ENCODE data around the gene NDUFB8. TPM values are rescaled to one million over a fixed set of nuclear protein-coding genes. Genes with fewer than 3 reads are reported as not detected.

NDUFB8 gene
- total RNA-seq, 1 experiment from 2014 or later = 399 TPM

DNA sequence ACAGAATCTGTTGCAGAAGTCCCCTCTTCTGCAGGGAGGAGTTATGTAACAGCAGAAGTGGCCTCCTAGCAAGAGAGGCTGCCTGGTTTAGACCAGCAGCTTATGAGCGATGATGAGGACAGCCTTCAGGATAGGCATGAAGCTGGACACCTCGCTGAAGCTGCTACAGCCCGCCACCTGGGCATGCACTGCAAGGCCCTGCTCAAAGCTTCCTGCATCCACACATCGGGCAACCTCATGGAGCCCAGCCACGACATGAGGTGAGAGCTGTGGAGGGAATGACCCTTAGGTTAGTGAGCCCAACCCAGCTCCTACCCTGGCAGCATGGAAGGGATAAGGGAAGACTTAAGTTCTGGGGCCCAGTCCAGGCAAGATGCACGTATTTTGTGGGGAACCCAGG is 42.1 kb downstream of the NDUFB8 start:
- Histone ChIP-seq H3K79me2 (ENCODE audit: low read length) (no peaks in the 10 kb centered on the region), H3K4me1 (ENCODE audit: insufficient read depth, low read length) (no peaks in the 10 kb centered on the region), H3K27me3 (ENCODE audit: low read length) (no peaks in the 10 kb centered on the region), H2AFZ (ENCODE audit: low read length) (no peak overlapping the region), H3K9ac (ENCODE audit: low read length) (no peak overlapping the region), H4K20me1 (ENCODE audit: low read length) (no peaks in the 10 kb centered on the region), H3K4me3 (ENCODE audit: low read length) (no peak overlapping the region), H3K9me3 (ENCODE audit: low read length) (no peaks in the 10 kb centered on the region), H3F3A (ENCODE audit: low read length, unreplicated experiment) (no peaks in the 10 kb centered on the region), H3K4me2 (ENCODE audit: low read length) (no peak overlapping the region), H3K9me2 (replicated peaks; ENCODE audit: low read length) (no peaks in the 10 kb centered on the region), H3K27ac (ENCODE audit: low read length) (no peak overlapping the region), H3K36me3 (ENCODE audit: low read depth, low read length) (no peaks in the 10 kb centered on the region)
- TF ChIP-seq EZH2phosphoT487 (IDR thresholded peaks at IDR 0.05; ENCODE audit: borderline replicate concordance, low read length) = no peak
- TF ChIP-seq, protein P1, sequence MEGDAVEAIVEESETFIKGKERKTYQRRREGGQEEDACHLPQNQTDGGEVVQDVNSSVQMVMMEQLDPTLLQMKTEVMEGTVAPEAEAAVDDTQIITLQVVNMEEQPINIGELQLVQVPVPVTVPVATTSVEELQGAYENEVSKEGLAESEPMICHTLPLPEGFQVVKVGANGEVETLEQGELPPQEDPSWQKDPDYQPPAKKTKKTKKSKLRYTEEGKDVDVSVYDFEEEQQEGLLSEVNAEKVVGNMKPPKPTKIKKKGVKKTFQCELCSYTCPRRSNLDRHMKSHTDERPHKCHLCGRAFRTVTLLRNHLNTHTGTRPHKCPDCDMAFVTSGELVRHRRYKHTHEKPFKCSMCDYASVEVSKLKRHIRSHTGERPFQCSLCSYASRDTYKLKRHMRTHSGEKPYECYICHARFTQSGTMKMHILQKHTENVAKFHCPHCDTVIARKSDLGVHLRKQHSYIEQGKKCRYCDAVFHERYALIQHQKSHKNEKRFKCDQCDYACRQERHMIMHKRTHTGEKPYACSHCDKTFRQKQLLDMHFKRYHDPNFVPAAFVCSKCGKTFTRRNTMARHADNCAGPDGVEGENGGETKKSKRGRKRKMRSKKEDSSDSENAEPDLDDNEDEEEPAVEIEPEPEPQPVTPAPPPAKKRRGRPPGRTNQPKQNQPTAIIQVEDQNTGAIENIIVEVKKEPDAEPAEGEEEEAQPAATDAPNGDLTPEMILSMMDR (conservative IDR thresholded peaks at IDR 0.05; ENCODE audit: low read depth, low read length) = no peak
- ATAC-seq (no peak), DNase-seq (no peak)
- BruUV-seq (replicated peaks) = no TSS peak
- ChIA-PET CTCF (no interaction called here), POLR2A (ENCODE audit: unreplicated experiment) (no interaction called here)
- intact Hi-C loops (cut with micrococcal nuclease) = no loop called here

- DNase-seq (no peak), ATAC-seq (no peak)
- H3K4me1 ChIP-seq (ENCODE audit: insufficient read depth, low read length) = no peaks in the 10 kb centered on the region
- H3K4me3 ChIP-seq (ENCODE audit: low read length) = no peak overlapping the region
- no peak overlapping the region for H2AFZ ChIP-seq (ENCODE audit: low read length)
- no peaks in the 10 kb centered on the region for H3K9me3 ChIP-seq (ENCODE audit: low read length)
- intact Hi-C loops (cut with micrococcal nuclease) = no loop called here
- H4K20me1 ChIP-seq (ENCODE audit: low read length) = no peaks in the 10 kb centered on the region
- BruUV-seq (replicated peaks) = no TSS peak
- H3F3A ChIP-seq (ENCODE audit: low read length, unreplicated experiment) = no peaks in the 10 kb centered on the region
- ChIA-PET POLR2A (ENCODE audit: unreplicated experiment) (no interaction called here), CTCF (no interaction called here)
- H3K27ac ChIP-seq (ENCODE audit: low read length) = no peak overlapping the region
- TF ChIP-seq, protein P1 (conservative IDR thresholded peaks at IDR 0.05; ENCODE audit: low read depth, low read length) = no peak
- TF ChIP-seq EZH2 (IDR thresholded peaks at IDR 0.05; ENCODE audit: low read length, unreplicated experiment) (no peak), EZH2phosphoT487 (IDR thresholded peaks at IDR 0.05; ENCODE audit: borderline replicate concordance, low read length) (no peak)
- no peaks in the 10 kb centered on the region for H3K79me2 ChIP-seq (ENCODE audit: low read length)
- H3K27me3 ChIP-seq (ENCODE audit: low read length) = no peaks in the 10 kb centered on the region
- no peaks in the 10 kb centered on the region for H3K36me3 ChIP-seq (ENCODE audit: low read depth, low read length)
- H3K4me2 ChIP-seq (ENCODE audit: low read length) = no peak overlapping the region
- H3K9ac ChIP-seq (ENCODE audit: low read length) = no peak overlapping the region
- H3K9me2 ChIP-seq (replicated peaks; ENCODE audit: low read length) = no peaks in the 10 kb centered on the region
Observed at GRCh38 chr10:100485801-100486495, 43.7 kb downstream of the NDUFB8 start.

DNA sequence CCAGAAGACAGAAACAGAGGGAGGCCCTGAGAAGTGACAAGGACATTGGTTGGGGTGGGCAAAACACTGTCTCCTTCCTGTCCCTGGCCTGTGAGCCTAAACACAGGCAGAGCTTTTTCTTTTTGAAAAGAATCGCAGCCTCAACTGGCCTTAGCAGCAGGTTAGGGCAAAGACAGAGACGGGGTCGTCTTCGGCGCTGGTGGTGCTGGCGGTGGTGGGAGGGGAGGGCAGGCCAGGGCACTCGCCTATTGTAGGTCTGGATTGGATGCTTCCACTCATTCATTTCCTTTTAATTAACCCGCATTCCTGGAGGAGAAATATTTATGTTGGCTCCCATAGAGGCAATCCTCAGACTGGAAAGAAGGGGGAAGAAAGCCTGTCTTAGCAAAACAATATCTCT is 44.3 kb downstream of the NDUFB8 start:
- H3K9me2 ChIP-seq (replicated peaks; ENCODE audit: low read length) = no peaks in the 10 kb centered on the region
- ChIA-PET CTCF (no interaction called here), POLR2A (ENCODE audit: unreplicated experiment) (no interaction called here)
- H3K9me3 ChIP-seq (ENCODE audit: low read length) = no peaks in the 10 kb centered on the region
- no TSS peak for BruUV-seq (replicated peaks)
- H3K9ac ChIP-seq (ENCODE audit: low read length) = no peak overlapping the region
- H3K4me1 ChIP-seq (ENCODE audit: insufficient read depth, low read length) = no peaks in the 10 kb centered on the region
- no peak for TF ChIP-seq EZH2phosphoT487 (IDR thresholded peaks at IDR 0.05; ENCODE audit: borderline replicate concordance, low read length)
- TF ChIP-seq EZH2 (IDR thresholded peaks at IDR 0.05; ENCODE audit: low read length, unreplicated experiment) = no peak
- TF ChIP-seq, protein P1 (conservative IDR thresholded peaks at IDR 0.05; ENCODE audit: low read depth, low read length) = no peak
- intact Hi-C loops (cut with micrococcal nuclease) = no loop called here
- H3K4me3 ChIP-seq (ENCODE audit: low read length) = no peak overlapping the region
- no peaks in the 10 kb centered on the region for H3K27me3 ChIP-seq (ENCODE audit: low read length)
- no peaks in the 10 kb centered on the region for H4K20me1 ChIP-seq (ENCODE audit: low read length)
- DNase-seq (no peak), ATAC-seq (no peak)
- H3K79me2 ChIP-seq (ENCODE audit: low read length) = no peaks in the 10 kb centered on the region
- H3K27ac ChIP-seq (ENCODE audit: low read length) = no peak overlapping the region
- H3K4me2 ChIP-seq (ENCODE audit: low read length) = no peak overlapping the region
- no peak overlapping the region for H2AFZ ChIP-seq (ENCODE audit: low read length)
- H3F3A ChIP-seq (ENCODE audit: low read length, unreplicated experiment) = no peaks in the 10 kb centered on the region
- no peaks in the 10 kb centered on the region for H3K36me3 ChIP-seq (ENCODE audit: low read depth, low read length)

Measured in PC-3 (cell line).